NCI-H69 (cell line): ENCODE measurements around the gene LRRC45.
"Not testable (repeated sequence)": the region's sequence is repeated elsewhere in the genome, so short reads cannot be mapped to it uniquely, and the experiment has no call there.

ENCODE experiments used
- DNase-seq: peaks from one replicate; lab custom pipeline; 2025; lab: John Stamatoyannopoulos, UW

Gene LRRC45

DNA sequence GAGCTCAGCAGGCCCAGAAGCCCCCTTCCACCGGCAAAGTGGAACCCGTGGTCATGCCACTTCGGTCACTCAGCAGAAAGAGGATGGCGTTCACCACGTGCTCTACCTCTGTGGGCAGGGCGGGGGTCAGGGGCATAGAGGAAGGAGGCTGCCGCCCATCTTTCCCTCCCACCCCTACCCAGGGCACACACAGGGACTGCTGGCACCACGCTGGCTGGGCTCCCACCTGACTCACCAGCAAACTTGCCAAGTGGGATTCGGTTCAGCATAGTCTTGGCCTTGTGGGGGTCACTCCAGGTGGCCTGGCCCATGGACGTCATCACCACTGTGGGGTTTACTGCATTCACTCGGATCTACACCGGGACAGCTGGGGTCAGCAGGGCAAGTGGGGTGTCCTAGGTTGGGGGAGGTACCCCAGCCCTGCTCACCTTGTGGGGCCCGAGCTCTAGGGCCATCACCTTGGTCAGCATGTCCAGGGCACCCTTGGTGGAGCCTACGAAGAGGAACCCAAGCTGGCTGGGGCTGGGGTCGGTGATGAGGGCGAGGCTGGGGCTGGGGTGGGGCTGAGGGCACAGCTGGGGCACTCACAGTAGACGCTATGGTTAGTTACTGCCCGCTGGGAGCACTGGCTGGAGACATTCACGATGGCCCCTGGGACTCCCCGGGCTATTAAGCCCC lies 13.0 kb downstream of the LRRC45 start:
- DNase-seq: no peak

DNA sequence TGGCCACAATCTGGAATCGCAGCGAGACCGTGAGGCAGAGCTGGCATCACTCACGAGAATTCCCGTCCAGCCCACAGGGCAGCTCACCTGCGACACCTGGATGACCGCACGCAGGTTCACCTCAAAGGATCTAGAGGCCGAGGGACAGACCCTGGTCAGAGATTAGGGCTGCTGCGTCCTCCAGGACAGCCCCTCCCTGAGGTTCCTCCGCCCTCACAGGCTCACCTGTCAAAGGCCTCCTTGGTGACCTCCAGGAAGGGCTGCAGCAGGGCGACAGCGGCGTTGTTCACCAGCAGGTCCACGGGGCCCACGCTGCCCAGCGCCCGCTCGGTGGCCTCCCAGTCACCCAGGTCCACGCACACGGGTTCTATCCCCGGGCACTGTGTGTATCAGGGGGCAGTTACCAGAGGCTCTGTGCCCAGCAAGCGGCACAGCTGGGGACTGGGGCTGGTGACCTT lies 13.6 kb downstream of the LRRC45 start:
- DNase-seq: no peak

GRCh38 chr17:82037092-82037888 lies 14.2 kb downstream of the LRRC45 start, which contains the start of gene DCXR:
Gene DCXR (minus strand): TSS chr17:82037697. CDS start chr17:82037682, 15 bp downstream.
- peak; percentile 98 for DNase-seq

GRCh38 chr17:82037889-82038195 lies 14.7 kb downstream of the LRRC45 start:
- no peak for DNase-seq

GRCh38 chr17:82038796-82039409 lies 15.8 kb downstream of the LRRC45 start:
- not testable (repeated sequence) for DNase-seq

- no peak for DNase-seq
Observed at GRCh38 chr17:82039695-82040299, 16.7 kb downstream of the LRRC45 start.

- DNase-seq: no peak
Observed at GRCh38 chr17:82041144-82041814, 18.2 kb downstream of the LRRC45 start.

DNA sequence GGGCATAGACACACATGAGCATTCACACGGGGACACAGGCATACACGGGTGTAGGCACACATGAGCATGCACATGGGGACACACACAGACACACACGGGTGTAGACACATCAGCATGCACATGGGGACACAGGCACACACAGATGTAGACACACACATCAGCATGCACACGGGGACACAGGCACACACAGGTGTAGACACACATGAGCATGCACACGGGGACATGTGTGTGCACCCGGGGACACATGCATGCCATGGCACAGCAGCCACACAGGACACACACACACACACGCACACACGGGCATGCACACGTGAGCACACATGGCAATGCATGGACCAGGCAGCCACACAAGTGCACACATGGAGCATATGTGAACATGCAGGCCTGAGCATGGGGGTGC lies 19.5 kb downstream of the LRRC45 start:
- no peak for DNase-seq

DNA sequence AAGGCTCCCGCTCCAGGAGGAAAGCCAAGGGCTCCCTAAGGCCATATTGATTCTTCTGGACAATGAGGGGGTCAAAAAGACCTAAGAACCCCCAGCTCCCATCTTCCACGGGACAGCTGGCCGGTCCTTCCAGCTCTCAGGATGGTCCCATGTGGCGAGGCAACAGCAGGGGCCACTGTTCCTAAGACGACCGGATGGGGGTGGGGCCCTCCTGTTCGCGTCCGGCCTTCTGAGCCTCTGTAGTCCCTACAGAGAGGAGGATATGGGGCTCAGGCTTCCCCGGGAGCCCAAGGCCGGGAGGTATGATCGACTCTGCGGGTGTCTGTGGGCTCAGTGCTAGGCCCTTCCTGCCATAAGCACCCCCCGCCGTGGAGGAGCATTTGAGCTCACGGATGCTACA lies 20.4 kb downstream of the LRRC45 start:
- no peak for DNase-seq

DNA sequence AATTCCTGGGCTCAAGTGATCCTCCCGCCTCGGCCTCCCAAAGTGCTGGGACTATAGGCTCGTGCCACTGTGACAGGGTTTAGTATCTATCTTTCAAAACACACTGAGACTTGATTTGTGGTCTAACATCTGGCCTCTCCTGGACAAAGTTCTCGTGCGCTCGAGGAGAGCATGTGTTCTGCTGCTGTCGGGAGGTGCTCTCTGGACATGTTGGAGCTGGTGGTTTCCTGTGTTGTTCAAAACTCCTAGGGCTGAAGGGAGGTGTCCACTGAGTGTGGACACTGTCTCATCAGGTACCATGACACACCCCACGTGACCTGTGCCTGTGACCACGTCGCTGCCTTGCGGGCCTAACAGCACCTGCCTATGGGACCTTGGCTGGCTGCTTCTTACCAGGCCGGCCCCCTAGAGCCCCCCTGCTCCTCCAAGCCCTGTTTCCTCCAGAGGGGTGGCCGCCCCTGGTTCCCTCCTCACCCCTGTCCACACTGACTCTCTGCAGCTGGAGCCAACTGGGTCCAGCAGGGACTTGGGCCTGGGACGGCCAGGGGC lies 22.9 kb downstream of the LRRC45 start:
- no peak for DNase-seq

DNA sequence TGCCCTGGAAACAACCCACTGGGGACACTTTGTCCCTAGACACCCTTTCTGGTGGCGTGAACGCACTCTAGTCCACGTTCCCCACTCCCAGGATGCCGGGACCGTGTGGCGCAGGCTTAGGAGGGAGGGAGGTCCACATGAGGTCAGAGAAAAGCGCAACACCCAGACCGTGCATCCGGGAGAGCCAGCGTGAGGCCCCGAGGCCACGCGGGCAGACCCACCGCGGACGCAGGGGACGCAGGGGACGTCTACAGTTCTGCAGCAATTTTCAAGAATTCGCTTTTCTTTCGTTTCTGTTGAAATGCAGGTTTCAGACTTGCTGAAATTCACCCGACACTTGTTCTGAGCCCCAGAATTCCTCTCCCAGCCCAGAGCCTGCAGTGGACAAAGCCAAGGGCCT lies 23.8 kb downstream of the LRRC45 start:
- DNase-seq: no peak

DNA sequence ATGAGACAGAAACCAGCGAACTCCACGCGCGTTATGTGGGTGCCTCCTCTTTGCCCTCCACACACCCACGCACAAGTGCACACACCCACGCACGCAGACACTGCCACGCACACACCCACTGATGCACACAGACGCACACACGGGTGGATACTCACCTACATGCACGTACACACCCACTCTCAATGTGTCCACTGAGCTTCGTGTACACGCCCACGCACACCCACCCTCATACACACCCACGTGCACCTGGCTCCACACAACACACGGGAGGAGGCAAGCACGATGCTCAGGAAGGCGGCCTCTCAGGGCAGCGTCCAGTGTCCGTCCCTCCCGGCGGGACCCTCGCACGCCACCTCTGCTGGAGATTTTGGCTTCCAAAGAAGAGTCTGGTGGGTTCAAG lies 24.3 kb downstream of the LRRC45 start:
- DNase-seq: no peak

- no peak for DNase-seq
Observed at GRCh38 chr17:82047914-82048570, 24.9 kb downstream of the LRRC45 start.

DNA sequence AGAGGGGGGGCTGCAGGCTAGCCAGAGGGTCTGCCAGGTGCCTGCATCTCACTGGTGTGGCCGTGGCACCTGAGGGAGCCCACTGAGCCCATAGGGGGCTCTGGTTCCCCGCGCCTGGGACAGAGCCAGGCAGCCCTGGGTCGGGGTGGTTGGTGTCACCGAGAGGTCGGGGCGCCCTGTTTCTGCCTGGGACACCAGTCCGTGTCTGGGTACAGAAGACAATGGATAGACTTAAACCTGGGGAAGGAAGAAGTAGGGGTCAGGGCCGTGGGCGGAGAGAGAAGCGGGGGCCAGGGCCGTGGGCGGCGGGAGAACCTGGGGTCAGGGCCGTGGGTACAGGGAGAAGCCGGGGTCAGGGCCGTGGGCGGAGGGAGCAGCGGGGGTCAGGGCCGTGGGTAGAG lies 25.5 kb downstream of the LRRC45 start:
- DNase-seq: no peak

DNA sequence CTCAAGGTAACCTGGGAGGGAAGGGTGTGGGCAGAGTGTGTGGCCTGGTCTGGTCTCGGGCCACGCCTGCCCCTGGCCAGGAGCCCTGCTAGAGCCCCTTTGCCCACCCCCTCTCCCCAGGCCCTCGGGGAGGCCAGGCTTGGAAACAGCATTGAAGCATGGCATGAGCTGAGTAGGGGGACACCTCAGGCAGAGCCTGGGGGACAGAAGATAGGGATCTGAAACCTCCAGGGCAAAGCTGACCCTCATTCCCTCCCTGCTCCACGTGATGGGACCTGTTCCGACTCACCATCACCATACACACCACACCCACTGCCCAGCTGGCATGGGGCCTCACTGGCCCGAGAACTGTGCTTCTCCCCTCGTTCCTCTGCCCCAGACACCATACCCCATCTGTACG lies 26.0 kb downstream of the LRRC45 start:
- DNase-seq: no peak

- DNase-seq: no peak
Observed at GRCh38 chr17:82049521-82049971, 26.4 kb downstream of the LRRC45 start.

DNA sequence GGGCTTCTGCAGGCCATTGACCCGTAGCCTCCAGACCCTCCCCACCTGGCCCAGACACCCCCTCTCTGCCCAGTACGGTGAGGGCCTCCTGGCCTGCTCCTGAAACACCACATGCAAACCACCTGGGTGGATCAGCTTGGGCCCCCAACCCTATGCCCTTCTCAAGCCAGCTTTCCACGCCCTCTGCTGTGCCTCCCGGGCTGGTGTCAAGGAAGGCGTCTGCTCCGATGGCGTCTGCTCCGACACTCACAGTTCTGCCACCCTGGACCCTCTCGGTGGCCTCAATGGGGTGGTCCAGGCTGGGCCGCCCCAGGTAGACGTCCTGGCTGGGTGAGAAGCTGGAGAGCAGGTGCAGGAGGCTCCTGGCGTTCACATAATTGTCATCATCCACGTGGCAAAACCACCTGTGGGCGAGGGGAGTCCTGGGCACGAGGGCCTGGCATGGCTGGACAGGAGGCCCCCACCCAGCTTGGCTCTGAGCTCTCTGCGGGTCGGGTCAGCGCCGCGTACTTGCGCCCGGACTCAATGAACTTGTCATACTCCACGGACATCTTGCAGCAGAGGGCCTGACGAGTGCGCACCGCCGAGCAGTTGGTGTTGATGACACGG lies 27.2 kb downstream of the LRRC45 start:
- DNase-seq: no peak

DNA sequence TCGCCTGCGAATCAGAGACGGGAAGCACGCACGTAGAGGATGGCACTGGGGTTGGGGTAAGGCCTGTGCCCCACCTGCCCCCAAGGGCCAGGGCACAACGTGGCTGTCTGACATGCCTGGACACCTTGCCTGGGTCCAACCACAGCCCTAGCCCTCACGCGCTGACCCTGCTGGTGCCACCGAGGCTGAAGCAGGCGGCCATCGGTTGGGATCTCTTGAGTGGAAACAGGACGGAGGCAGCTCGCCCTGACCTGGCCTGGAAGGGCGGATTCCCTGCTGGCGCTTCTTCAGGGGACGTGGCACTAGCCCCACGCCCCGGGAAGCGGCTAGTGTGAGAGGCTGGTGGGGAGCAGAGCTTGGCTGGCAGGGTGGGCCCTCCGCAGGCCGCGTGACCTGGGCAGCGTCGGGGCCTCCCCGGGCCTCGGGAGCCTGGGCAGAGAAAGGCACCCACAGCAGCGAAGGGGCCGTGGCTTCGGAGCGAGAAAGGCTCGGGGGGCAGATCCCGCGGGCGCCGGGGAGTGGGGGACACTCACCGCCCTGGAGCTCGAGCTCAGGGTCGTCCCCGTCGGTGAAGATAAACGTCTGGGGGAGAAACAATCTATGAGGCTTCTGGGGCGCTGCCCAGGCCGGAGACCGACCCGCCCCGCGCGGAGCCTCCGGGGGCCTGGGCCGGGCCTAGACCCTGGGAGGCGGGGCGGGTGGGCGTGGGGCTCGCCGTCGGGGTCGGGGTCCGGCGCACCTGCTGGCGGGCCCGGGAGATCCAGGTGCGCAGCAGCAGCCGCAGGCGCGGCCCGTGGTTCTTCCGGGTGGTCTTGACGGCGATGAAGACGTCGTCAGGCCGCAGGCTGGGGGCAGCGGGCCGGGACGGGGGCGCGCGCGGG lies 27.9 kb downstream of the LRRC45 start:
- no peak for DNase-seq

DNA sequence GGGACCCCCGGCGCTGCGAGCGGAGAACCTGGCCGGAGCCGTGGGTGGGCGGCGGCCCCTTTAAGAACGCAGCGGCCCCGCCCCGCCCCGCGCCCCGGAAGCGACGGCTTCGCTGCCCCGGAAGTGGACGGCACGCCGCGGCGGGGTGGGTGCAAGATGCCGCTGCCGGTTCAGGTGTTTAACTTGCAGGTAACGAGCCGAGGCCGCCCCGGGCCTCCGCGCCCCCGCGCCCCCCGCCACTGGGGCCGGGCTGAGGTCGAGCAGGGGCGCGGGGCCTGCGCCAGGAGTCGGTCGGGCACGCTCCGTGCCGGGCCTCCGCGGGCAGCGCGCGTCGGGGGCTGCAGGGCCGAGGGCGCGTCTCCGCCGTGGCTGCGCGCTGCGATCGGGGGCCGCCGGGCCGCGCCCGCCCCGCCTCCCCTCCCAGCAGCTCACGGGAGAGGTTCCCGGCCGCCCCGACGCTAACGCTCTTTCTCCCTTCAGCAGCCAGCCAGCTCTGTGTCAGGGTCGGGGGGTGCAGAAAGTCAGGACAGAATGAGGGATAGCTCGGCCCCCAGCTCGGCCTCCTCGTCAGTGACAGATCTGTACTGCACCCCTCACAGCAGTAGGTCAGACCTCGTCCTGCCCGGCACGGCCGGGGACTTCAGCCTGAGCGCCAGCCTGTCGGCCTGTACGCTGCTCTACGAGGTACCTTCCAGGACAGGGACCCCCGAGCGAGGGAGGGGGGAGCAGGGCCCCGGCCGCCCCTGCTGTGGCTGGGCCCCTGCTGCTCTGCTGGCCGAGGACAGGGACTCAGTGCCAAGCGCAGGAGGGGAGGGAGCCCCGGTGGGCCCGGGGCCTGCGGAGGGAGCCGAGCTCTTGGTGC lies 28.9 kb downstream of the LRRC45 start, which contains the start of the genes GPS1 and RFNG:
Gene GPS1, plus strand, starts transcription at position 123 of the 862 bp plus-strand sequence. Its CDS starts 34 bp downstream, at position 157.
Gene RFNG, minus strand, starts transcription at position 36 of the 862 bp plus-strand sequence. CDS start 45 bp downstream, outside the sequence.
- peak; percentile 86 for DNase-seq
